ENCODE data around the gene SH3D19. TPM values are rescaled to one million over a fixed set of nuclear protein-coding genes. Genes with fewer than 3 reads are reported as not detected.

Gene SH3D19
- total RNA-seq, 1 experiment from 2014 or later, result 29.7 TPM

- no peak overlapping the region for H4K5ac ChIP-seq (ENCODE audit: insufficient read length, low read depth, low read length)
- Mint-ChIP-seq H3K4me3 (no peak overlapping the region), H3K27me3 (ENCODE audit: low read depth) (no peaks in the 10 kb centered on the region), H3K4me1 (peaks cover 4 to 12% of the 10 kb centered on the region in 2 experiments; a peak in 3 of 4 replicates), H3K36me3 (ENCODE audit: insufficient read depth in 1 of 3, low read depth in 3 of 3) (peaks cover 13 to 32% (median 15%) of the 10 kb centered on the region in 3 experiments; a peak in 6 of 7 replicates), H3K27ac (no peak overlapping the region), H3K9me3 (no peaks in the 10 kb centered on the region)
- H2BK15ac ChIP-seq (ENCODE audit: low read depth, low read length), result no peak overlapping the region
- H3K9me3 ChIP-seq (ENCODE audit: control insufficient read depth, low read depth, low read length), result no peaks in the 10 kb centered on the region
- H4K8ac ChIP-seq (replicated peaks; ENCODE audit: insufficient read length, low read depth, low read length), result no peak overlapping the region
- TF ChIP-seq, protein P1, sequence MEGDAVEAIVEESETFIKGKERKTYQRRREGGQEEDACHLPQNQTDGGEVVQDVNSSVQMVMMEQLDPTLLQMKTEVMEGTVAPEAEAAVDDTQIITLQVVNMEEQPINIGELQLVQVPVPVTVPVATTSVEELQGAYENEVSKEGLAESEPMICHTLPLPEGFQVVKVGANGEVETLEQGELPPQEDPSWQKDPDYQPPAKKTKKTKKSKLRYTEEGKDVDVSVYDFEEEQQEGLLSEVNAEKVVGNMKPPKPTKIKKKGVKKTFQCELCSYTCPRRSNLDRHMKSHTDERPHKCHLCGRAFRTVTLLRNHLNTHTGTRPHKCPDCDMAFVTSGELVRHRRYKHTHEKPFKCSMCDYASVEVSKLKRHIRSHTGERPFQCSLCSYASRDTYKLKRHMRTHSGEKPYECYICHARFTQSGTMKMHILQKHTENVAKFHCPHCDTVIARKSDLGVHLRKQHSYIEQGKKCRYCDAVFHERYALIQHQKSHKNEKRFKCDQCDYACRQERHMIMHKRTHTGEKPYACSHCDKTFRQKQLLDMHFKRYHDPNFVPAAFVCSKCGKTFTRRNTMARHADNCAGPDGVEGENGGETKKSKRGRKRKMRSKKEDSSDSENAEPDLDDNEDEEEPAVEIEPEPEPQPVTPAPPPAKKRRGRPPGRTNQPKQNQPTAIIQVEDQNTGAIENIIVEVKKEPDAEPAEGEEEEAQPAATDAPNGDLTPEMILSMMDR (conservative IDR thresholded peaks at IDR 0.05), result no peak
- no peak overlapping the region for H3K4ac ChIP-seq (ENCODE audit: low read depth, low read length)
- H3K23ac ChIP-seq (ENCODE audit: insufficient read length, low read depth, low read length), result no peak overlapping the region
- H4K91ac ChIP-seq (ENCODE audit: insufficient read length, low read depth, low read length), result no peak overlapping the region
- no peak for DNase-seq
- no peak overlapping the region for H3K9ac ChIP-seq (ENCODE audit: extremely low read depth, insufficient read length, low read length)
- no peaks in the 10 kb centered on the region for H3K23me2 ChIP-seq (ENCODE audit: insufficient read length, low read depth, low read length, poor library complexity, severe bottlenecking)
- H3K14ac ChIP-seq (ENCODE audit: insufficient read depth, low read length), result no peak overlapping the region
- no peaks in the 10 kb centered on the region for H3K79me1 ChIP-seq (ENCODE audit: insufficient read depth, low read depth, low read length, poor library complexity, severe bottlenecking)
- WGBS (ENCODE audit: extremely low coverage, insufficient read length, low lambda C conversion rate), result no CpG with 5 or more reads among the region's 8 CpGs
- no peak overlapping the region for H3K56ac ChIP-seq (ENCODE audit: insufficient read length, low read depth, low read length)
- H2AFZ ChIP-seq (ENCODE audit: low read length), result no peak overlapping the region
- no peak overlapping the region for H2AK5ac ChIP-seq (ENCODE audit: insufficient read length, low read length)
- no peak overlapping the region for H2BK5ac ChIP-seq (ENCODE audit: insufficient read length, low read length)
- no peak overlapping the region for H2BK120ac ChIP-seq (ENCODE audit: low read depth, low read length, poor library complexity, severe bottlenecking)
- H3K18ac ChIP-seq (ENCODE audit: insufficient read length, low read depth, low read length), result no peak overlapping the region
- H3K4me1 ChIP-seq (ENCODE audit: insufficient read depth, low read length), result 0 out of 2 replicates have a peak, but pooled peaks cover 2% of the 10 kb centered on the region
- H2BK20ac ChIP-seq (ENCODE audit: low read depth, low read length, poor library complexity, severe bottlenecking), result no peak overlapping the region
- H3K4me2 ChIP-seq (ENCODE audit: insufficient read depth, insufficient read length, low read length), result no peak overlapping the region
- no peak overlapping the region for H2BK12ac ChIP-seq (ENCODE audit: insufficient read length, low read depth, low read length)
- no peaks in the 10 kb centered on the region for H3K27me3 ChIP-seq (ENCODE audit: insufficient read depth, low read length)
- H3K27ac ChIP-seq (ENCODE audit: insufficient read length, low read depth, low read length), result no peak overlapping the region
- no peaks in the 10 kb centered on the region for H3K79me2 ChIP-seq (ENCODE audit: insufficient read depth, low read length)
- H3T11ph ChIP-seq (ENCODE audit: low read length), result no peak overlapping the region
- H4K20me1 ChIP-seq (ENCODE audit: control insufficient read depth, insufficient read depth, insufficient read length), result no peaks in the 10 kb centered on the region
Measured at GRCh38 chr4:151175754-151176631, 149.4 kb downstream of the SH3D19 start.

Data from H9 (cell line).